ENCODE data around the gene ANO10.
"Not testable (repeated sequence)": the region's sequence is repeated elsewhere in the genome, so short reads cannot be mapped to it uniquely, and the experiment has no call there.

Gene ANO10

DNA sequence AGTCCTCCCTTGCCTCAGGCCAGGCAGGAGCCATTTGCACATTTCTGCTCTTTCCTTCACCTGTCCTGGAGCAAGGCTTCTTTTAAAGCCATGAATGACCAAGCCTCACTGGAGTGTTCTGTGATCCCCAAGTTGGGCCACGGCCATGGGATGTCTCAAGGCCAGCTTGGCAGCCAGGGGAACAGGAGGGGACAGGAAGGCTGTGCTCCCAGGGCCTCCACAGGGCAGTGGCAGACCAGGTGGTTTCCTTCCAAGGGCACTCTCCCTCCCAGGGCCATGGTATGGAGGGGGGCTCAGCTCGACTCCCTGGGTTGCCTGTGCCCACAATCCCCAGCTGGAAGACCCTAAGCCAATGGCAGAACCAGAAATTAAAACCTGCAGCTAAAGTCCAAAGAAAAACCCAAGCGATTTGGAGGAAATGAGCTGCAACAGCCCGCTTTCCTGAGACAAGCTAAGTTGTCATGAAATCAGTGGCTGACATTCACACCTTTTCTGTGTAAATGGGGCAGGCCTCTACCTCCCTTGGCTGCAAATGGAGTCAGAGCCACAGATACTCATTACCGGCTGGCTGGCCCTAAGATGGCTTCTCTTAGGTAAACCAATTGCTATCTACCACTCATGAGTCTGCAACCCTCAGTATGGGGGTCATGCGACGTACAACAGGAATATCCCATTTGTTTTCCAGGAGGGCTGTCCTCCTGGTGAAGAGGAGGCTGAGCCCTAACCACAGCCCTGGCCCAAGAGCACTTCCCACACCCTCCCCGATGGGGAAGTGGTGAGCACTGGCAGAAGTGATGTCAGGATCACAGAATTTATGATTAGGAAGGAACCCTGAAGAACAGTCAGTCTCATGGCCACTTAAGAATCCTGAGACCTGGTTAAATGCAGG, 252.2 kb downstream of the ANO10 start:
- DNase-seq: no peak

DNA sequence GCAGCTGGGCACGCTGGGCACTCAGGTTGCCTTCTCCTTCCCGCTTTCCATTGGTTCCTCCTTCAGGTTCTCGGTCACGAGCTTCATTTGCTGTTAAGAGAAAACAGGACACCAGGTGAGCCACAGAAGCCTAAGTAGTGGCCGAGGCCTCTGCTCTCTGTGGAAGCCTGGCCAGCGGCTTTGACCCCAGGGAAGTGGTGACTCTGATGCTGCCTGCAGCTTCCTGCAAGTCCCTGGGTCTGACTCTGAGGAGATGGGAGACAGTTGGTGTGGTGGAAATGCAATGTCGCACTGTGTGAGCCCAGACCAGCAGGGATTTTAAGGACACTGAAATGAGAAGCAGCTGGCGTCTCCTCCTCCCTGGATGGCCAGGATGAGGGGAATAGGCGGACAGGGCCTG, 254.9 kb downstream of the ANO10 start:
- no peak for DNase-seq

- no peak for DNase-seq
Observed at GRCh38 chr3:43366481-43366880, 255.3 kb downstream of the ANO10 start.

- no peak for DNase-seq
Observed at GRCh38 chr3:43365601-43366305, 256.1 kb downstream of the ANO10 start.

- no peak for DNase-seq
Observed at GRCh38 chr3:43364926-43365325, 256.9 kb downstream of the ANO10 start.

DNA sequence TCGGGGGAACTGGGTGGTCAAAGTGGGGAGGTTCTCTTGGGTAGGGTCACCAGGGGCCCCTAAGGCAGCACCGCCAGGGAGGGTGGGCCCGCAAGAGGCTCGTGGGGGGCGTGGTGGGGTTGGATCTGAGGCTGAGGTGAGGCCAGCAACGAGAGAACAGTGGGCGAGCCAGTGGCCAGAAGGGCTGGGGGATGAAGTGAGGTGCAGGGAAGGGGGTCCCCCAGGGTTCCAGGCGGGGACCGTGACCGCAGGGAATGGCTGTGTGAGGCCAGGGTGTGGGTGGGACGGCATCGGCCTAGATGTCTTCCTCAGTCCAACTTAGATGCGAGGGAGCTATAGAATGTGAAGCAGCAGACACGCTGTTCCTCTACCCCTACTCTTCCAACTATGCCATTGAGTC, 257.3 kb downstream of the ANO10 start:
- no peak for DNase-seq

DNA sequence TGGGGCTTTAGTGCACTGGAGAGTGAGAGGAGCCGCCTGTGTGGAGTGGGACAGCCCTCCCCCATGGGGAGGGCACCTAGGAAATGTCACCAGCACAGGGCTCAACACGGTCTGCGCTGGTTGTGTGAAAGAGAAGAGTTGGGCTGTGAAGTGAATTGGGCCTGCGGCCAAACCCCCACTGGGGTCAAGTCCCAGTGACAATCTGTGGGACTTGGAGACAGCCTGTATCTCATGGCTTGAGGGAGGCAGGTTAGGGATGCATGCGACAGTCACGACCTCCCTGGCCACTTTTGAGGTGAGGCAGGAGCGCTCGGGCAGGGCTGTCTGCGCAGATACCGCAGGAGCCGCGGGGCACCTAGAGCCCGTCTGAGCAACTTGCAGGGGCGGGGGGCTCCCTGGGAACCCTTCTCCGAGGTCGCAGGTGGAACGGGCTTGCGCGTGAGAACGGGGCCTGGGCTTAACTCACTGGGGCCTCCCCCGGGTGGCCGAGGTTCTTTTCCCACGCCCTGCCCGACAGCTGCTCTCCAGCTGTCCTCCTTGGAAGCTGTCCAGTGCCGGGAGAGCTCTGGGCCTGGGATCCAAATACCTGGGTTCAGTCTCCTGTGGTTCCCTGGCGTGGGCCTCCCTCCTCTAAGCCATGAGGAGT, 258.1 kb downstream of the ANO10 start:
- DNase-seq: no peak

DNA sequence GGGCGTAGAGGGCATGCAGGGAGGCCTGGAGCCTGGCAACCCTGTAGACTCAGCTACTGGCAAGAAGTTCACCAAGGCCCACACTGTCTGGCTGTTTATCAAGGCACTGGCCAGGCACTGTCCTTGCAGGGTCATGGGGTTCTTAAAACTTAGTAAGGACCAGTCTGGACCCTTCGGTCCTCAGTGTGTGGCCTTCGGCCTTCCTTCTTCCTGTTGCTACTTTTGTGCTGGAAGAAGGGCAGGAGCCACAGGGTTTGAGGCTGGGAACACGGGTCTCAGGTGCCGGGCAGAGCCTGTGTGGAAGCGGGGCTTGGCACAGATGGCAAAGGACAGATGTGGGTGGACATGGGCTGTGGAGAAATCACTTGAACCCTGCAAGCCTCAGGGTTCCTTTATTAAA, 258.9 kb downstream of the ANO10 start:
- DNase-seq: no peak

DNA sequence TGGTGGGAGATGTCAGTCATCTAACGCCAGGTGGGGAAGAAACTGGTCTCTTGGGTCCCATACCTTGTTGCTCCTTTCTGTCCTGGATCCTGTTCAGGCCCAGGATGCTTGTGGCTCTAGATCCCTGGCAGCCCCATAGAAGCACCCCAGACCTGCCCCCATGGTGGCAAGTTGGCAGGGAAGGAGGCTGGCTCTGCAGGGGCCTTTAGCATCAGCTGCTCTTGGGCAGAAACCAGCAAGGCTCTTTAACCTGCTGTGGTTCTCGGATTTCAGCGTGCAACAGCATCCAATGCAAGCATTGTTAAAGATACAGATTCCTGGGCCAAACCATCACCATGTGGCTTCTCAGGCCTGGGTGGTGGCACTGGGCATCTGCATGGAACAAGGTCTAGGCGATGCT, 259.6 kb downstream of the ANO10 start:
- DNase-seq: no peak

GRCh38 chr3:43361077-43361476, 260.7 kb downstream of the ANO10 start:
- DNase-seq: no peak

GRCh38 chr3:43356033-43356432, 265.8 kb downstream of the ANO10 start:
- not testable (repeated sequence) for DNase-seq

DNA sequence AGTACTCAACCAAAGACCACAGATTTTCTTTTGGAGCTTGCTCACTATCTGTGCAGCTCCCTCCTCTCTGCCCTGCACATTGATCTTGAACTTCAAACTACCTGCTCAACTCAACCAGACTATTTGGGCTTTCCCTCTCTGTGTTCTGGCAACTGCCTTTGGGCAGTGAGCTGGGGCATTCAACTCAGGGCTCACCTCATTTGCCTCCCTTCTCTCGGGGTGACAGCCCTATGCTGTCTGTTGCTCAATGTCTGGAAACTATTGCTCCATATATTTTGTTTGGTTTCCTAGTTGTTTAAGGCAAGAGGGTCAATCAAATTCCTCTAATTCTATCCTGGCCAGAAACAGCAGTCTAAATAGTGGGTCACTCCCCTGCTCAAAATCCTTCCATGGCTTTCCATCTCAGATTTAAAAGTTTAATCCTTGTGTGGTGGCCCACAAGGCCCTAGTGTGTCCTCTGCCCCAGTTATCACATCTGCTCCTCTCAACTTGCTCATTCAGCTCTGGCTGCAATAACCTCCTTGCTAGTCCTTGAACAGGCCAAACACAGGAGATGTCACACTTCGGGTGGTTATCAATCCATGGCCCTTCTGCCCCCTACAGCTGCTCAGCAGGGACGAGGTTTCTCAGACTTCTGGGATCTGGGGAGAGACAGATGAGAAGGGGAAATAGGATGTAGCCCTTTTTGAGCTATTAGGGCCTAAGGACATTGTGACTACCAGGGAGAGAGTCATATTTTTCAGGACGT, 267.7 kb downstream of the ANO10 start:
- DNase-seq: no peak

DNA sequence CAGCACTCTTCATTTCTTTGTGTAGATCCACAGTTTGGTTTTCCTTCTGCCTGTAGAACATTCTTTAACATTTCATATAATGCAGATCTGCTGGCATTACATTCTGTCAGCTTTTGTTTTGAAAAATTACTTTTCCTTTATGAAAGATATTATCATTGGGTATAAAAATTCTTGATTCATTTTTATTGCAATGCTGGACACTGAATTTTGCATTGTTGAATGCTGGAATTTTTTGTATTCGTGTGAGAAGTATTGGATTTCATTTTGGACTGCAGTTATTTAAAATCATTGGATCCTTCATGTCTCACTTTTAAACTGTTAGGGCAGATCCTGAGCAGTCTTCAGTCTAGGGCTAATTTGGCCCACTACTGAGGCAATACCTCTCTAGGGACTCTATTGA, 268.4 kb downstream of the ANO10 start:
- DNase-seq: no peak

DNA sequence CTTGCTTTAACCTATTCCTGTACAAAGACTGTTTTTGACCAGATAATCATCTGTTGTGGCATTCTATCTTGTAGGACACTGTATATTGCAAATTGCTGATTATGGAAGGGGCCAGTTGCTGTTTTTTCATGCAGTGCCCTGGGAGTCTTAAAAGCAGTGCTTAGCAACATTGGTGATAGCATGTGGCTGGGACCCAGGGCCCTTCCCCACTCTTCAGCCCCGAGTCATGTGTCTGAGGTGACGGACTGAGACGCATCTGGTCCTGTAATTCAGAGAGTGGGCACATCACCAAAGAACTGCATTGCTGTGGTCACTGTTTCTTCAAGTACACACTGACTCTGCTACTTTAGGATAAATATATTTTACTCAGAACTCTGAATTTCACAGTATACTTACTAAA, 272.1 kb downstream of the ANO10 start:
- DNase-seq: no peak

GRCh38 chr3:43348852-43349574, 272.8 kb downstream of the ANO10 start:
- DNase-seq: no peak

DNA sequence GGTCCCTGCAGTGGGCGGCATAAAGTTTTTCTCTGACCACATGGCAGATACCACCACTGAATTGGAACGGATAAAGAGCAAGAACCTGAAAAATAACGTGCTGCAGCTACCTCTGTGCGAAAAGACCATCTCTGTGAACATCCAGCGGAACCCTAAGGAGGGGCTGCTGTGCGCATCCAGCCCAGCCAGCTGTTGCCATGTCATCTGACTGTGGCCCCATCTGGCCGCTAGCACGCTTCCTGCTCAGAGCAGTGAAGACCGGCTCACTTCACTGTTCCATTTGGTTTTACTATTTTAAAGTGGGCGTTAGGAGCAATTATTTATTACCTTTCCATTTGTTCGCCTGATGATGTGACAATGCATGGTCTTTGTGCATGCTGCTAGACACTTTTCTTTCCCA, 273.5 kb downstream of the ANO10 start:
- DNase-seq: no peak

- DNase-seq: no peak
Observed at GRCh38 chr3:43347774-43348173, 274.0 kb downstream of the ANO10 start.

GRCh38 chr3:43346978-43347749, 274.6 kb downstream of the ANO10 start:
- no peak for DNase-seq

GRCh38 chr3:43345877-43346276, 275.9 kb downstream of the ANO10 start:
- no peak for DNase-seq

DNA sequence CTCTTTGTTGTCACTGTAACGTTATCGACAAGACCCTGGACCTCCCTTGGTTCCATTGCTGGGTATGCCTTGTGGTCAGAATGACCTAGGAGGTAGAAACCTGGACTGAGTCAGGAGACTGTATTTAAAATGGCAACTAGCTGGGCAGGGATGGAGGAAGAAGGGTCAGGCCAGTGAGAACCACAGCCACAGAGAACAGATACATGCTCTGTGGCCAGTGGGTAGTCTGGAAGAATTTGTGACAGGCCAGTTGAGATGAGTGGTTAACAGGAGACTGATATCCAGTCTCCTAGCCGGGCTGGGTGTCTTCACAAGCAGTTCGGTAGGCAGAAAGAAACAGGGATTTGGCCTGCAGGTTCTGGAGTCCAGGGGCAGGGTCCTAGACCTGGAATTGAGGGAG, 276.6 kb downstream of the ANO10 start:
- no peak for DNase-seq

GRCh38 chr3:43344520-43344919, 277.3 kb downstream of the ANO10 start:
- DNase-seq: no peak

- no peak for DNase-seq
Observed at GRCh38 chr3:43343815-43344214, 278.0 kb downstream of the ANO10 start.
